OCI-LY3 (cell line): Measurements from ENCODE around the gene AFAP1.

Source experiments
- EZH2phosphoT487 ChIP-seq: fragments of 200-600 bp; shearing (Covaris generic); IDR thresholded peaks from 2 replicates; pipeline ENCODE4 v1.6.1; 2018; ENCODE audit warnings: antibody characterized with exemption, mixed run types, low read depth
- TF ChIP-seq, protein P1 (sequence below): fragments of 200-600, 300-600 bp; sonication (generic); IDR thresholded peaks from 2 replicates; pipeline ENCODE4 v1.5.1; 2014; ENCODE audit warnings: antibody characterized with exemption, low read length, low read depth

DNA sequence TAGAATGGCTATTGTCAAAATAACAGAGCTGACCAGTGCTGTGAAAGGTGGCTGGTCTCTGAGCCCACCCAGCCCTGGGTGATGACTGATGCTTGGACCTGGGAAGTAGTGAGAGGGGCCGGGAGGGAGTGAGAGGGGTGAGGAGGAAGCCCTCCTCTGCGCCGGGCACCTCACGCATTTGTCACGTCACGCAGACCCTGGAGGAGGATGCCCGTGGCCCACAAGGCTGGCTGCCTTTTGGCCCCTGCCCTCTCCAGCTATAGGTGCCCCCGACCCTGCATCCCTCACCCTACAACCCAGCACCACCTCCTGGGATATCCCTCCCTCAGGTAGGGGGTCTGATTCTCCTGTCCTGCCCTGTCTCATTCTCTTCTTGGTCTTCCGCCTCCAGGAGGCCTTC, 207.4 kb downstream of the AFAP1 start:
- TF ChIP-seq, protein P1, sequence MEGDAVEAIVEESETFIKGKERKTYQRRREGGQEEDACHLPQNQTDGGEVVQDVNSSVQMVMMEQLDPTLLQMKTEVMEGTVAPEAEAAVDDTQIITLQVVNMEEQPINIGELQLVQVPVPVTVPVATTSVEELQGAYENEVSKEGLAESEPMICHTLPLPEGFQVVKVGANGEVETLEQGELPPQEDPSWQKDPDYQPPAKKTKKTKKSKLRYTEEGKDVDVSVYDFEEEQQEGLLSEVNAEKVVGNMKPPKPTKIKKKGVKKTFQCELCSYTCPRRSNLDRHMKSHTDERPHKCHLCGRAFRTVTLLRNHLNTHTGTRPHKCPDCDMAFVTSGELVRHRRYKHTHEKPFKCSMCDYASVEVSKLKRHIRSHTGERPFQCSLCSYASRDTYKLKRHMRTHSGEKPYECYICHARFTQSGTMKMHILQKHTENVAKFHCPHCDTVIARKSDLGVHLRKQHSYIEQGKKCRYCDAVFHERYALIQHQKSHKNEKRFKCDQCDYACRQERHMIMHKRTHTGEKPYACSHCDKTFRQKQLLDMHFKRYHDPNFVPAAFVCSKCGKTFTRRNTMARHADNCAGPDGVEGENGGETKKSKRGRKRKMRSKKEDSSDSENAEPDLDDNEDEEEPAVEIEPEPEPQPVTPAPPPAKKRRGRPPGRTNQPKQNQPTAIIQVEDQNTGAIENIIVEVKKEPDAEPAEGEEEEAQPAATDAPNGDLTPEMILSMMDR, result no peak
- TF ChIP-seq EZH2phosphoT487, result no peak
